GM10266 (cell line): ENCODE data around the gene ANO10.
"Not testable (repeated sequence)": the region's sequence is repeated elsewhere in the genome, so short reads cannot be mapped to it uniquely, and the experiment has no call there.

Source experiments
- DNase-seq: peaks from one replicate; pipeline ENCODE4 v3.0.0; 2012; ENCODE audit errors: extremely low spot score
- CTCF ChIP-seq: IDR thresholded peaks from 2 replicates; pipeline ENCODE4 v1.5.1; 2012; ENCODE audit warnings: mild to moderate bottlenecking, low read depth; ENCODE audit not compliant: control insufficient read depth, insufficient read depth; ENCODE audit errors: missing control alignments

The ANO10 gene

GRCh38 chr3:43584043-43584826 is 37.6 kb downstream of the ANO10 start:
- TF ChIP-seq CTCF, result no peak
- DNase-seq, result no peak

GRCh38 chr3:43583481-43583880 is 38.3 kb downstream of the ANO10 start:
- no peak for TF ChIP-seq CTCF
- DNase-seq, result no peak

GRCh38 chr3:43582866-43583265 is 38.9 kb downstream of the ANO10 start:
- TF ChIP-seq CTCF, result no peak
- DNase-seq, result no peak

- no peak for TF ChIP-seq CTCF
- DNase-seq, result no peak
These were observed 40.5 kb downstream of the ANO10 start for GRCh38 chr3:43581343-43581742.

GRCh38 chr3:43580181-43580580 is 41.6 kb downstream of the ANO10 start:
- no peak for TF ChIP-seq CTCF

GRCh38 chr3:43573576-43573975 is 48.2 kb downstream of the ANO10 start:
- no peak for DNase-seq
- TF ChIP-seq CTCF, result no peak

More at GRCh38 chr3:43580181-43580580, 41.6 kb downstream of the ANO10 start:
- DNase-seq, result no peak

- not testable (repeated sequence) for DNase-seq
These were observed 56.0 kb downstream of the ANO10 start for GRCh38 chr3:43565661-43566341.
